Neural progenitor cell (in vitro differentiated cells): Measurements from ENCODE around the gene SLC9A4.

Experiments
- CTCF ChIP-seq: fragments of 200-600 bp; sonication (generic); IDR thresholded peaks from 2 replicates; pipeline ENCODE4 v1.5.1; 2017; ENCODE audit warnings: antibody characterized with exemption, mild to moderate bottlenecking
- EZH2 ChIP-seq: fragments of 200-600 bp; sonication (generic); IDR thresholded peaks from 2 replicates; pipeline ENCODE4 v1.6.1; 2017; ENCODE audit warnings: antibody characterized with exemption, mild to moderate bottlenecking, moderate library complexity

GRCh38 chr2:102508863-102509262 is 35.8 kb downstream of the SLC9A4 start:
- TF ChIP-seq EZH2 (no peak), CTCF (no peak)
